Nephron progenitor cell (in vitro differentiated cells): ENCODE results near the gene PRR33.

Experiments
- DNase-seq: peaks from one replicate; pipeline ENCODE4 v3.0.0; 2021
- H3K27ac Mint-ChIP-seq: 2 replicates; pipeline ENCODE4 v1.8.0; 2021; ENCODE audit warnings: mild to moderate bottlenecking, moderate library complexity, mixed read lengths
- H3K27me3 Mint-ChIP-seq: 2 replicates; pipeline ENCODE4 v1.8.0; 2021; ENCODE audit warnings: mild to moderate bottlenecking, low read depth, mixed read lengths; ENCODE audit not compliant: poor library complexity
- H3K36me3 Mint-ChIP-seq: 2 replicates; pipeline ENCODE4 v1.8.0; 2021; ENCODE audit warnings: low read depth, mixed read lengths
- H3K4me1 Mint-ChIP-seq: 2 replicates; pipeline ENCODE4 v1.8.0; 2021; ENCODE audit warnings: mixed read lengths
- H3K4me3 Mint-ChIP-seq: 2 replicates; pipeline ENCODE4 v1.8.0; 2021; ENCODE audit warnings: mild to moderate bottlenecking, moderate library complexity, mixed read lengths
- H3K9me3 Mint-ChIP-seq: 2 replicates; pipeline ENCODE4 v1.8.0; 2021; ENCODE audit warnings: mild to moderate bottlenecking, moderate library complexity, mixed read lengths
- TF ChIP-seq, protein P1 (sequence below): fragments of 200-600 bp; sonication (generic); IDR thresholded peaks from 2 replicates; pipeline ENCODE4 v1.5.0; 2021; ENCODE audit warnings: antibody characterized with exemption

The PRR33 gene

DNA sequence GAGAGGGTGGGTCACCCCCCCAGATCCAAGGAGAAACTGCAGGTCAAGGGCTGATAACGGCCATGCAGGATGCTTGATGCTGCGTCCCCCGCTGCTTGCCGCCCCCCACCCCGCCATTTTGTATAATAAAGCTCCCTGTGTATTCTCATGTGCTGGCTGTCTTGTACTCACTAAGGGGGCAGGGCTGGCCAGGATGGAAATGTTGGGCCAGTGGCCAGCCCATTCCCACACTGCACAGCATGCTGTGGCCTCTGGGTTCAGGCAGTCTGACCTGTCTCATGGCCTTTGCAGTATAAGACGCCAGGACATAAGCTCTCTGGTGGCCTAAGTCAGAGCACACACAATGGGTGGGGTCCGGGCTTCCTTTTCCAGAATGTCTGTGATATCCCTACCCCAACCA is 421 bp upstream of the PRR33 start:
- H3K36me3 Mint-ChIP-seq, result no peaks in the 10 kb centered on the region
- H3K27me3 Mint-ChIP-seq, result peaks cover 9% of the 10 kb centered on the region
- no peak overlapping the region for H3K4me3 Mint-ChIP-seq
- DNase-seq, result no peak
- TF ChIP-seq, protein P1, sequence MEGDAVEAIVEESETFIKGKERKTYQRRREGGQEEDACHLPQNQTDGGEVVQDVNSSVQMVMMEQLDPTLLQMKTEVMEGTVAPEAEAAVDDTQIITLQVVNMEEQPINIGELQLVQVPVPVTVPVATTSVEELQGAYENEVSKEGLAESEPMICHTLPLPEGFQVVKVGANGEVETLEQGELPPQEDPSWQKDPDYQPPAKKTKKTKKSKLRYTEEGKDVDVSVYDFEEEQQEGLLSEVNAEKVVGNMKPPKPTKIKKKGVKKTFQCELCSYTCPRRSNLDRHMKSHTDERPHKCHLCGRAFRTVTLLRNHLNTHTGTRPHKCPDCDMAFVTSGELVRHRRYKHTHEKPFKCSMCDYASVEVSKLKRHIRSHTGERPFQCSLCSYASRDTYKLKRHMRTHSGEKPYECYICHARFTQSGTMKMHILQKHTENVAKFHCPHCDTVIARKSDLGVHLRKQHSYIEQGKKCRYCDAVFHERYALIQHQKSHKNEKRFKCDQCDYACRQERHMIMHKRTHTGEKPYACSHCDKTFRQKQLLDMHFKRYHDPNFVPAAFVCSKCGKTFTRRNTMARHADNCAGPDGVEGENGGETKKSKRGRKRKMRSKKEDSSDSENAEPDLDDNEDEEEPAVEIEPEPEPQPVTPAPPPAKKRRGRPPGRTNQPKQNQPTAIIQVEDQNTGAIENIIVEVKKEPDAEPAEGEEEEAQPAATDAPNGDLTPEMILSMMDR, result no peak
- peaks cover 25% of the 10 kb centered on the region for H3K4me1 Mint-ChIP-seq
- no peak overlapping the region for H3K27ac Mint-ChIP-seq
- no peaks in the 10 kb centered on the region for H3K9me3 Mint-ChIP-seq

DNA sequence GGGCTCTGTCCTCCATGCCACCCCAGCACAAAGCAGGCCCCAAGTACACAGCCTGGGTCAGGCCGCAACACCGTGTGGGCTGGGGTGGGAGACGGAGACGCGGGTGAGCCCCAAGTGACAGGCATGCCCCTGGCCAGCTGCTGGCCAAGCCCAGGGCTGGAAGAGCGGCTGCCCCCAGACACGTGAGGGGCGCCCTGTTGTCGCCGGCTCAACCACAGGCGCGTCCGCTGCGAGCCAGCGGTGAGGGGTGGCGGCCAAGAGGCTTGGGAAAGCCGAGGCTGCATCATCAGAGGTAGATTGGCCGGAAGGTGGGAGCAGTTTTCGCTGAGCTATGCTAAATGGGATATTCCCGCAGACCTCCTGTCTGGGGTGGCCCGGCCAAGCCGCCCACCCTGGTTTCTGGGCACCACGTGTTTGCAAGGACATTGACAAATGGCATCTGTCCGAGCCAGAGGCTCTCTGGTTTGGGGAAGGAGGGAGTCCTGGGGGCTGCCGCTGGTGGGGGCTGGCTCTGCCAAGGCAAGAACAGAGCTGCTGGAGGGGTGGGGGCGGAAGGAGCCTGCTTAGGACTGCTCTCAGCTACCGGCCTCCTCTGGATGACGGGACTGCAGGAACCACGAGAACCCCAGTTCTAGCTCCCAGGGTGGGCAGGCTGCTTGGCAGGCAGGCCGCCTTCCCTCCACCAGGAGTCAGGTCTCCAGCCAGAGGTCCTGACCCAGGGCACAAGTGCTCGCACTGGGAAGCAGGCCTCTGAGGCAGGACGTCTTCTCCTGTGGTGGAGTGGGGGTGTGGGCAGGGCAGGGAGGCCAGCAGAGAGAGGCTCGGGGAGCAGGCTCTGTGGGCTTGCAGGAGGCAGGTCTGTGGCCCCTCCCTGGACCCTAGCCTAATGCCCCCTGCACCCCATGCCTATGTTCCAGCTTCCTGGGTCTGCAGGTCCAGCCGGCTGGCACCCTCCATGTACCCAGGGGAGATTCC is 552 bp downstream of the PRR33 start:
- TF ChIP-seq, protein P1, result no peak
- Mint-ChIP-seq H3K27ac (peak overlapping the region; percentile 36), H3K27me3 (peaks cover 13% of the 10 kb centered on the region), H3K9me3 (no peaks in the 10 kb centered on the region), H3K4me3 (no peak overlapping the region), H3K4me1 (peaks cover 20% of the 10 kb centered on the region), H3K36me3 (no peaks in the 10 kb centered on the region)
- no peak for DNase-seq

GRCh38 chr11:1889941-1890855 is 1.5 kb downstream of the PRR33 start:
- Mint-ChIP-seq H3K27ac (no peak overlapping the region), H3K4me3 (no peak overlapping the region)
- DNase-seq, result no peak

DNA sequence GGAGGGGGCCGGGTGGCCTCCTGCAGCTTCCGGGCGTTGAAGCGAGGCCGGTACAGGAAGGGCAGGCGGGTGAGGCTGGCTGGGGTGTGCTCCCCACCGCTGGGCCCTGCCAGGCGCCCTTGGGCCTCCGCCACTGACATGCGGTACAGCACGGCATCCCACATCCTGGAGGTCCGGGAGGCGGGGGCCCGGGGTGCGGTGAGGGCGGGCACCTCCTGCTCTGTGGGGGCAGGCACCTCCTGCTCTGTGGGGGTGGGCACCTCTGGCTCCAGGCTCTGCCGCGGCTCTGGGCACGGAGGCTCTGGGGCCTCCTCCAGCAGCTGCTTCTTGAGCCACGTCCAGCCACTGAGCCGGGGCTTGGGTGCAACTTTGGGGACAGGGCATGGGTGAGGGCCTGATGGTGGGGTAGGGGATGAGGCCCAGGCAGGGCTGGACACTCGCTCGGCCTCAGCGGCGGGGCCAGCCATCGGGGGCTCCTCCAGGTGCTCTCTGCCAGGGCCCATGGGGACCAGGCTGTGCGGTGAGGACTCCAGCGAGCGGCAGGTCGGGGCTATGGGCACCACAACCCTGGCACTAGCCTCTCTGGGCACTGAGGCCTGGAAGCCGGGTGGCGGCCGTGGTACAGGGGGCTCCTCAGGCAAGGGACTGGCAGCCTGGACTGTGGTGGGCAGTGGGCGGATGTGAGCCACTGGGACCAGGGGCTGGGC is 2.3 kb downstream of the PRR33 start:
- TF ChIP-seq, protein P1, result no peak
- Mint-ChIP-seq H3K27me3 (peaks cover 13% of the 10 kb centered on the region), H3K27ac (no peak overlapping the region), H3K4me1 (peaks cover 13% of the 10 kb centered on the region), H3K4me3 (no peak overlapping the region), H3K36me3 (no peaks in the 10 kb centered on the region), H3K9me3 (no peaks in the 10 kb centered on the region)
- DNase-seq, result no peak

More at GRCh38 chr11:1889941-1890855, 1.5 kb downstream of the PRR33 start:
- Mint-ChIP-seq H3K4me1 (peaks cover 20% of the 10 kb centered on the region), H3K36me3 (no peaks in the 10 kb centered on the region), H3K9me3 (no peaks in the 10 kb centered on the region), H3K27me3 (peaks cover 13% of the 10 kb centered on the region)
- TF ChIP-seq, protein P1, result no peak

DNA sequence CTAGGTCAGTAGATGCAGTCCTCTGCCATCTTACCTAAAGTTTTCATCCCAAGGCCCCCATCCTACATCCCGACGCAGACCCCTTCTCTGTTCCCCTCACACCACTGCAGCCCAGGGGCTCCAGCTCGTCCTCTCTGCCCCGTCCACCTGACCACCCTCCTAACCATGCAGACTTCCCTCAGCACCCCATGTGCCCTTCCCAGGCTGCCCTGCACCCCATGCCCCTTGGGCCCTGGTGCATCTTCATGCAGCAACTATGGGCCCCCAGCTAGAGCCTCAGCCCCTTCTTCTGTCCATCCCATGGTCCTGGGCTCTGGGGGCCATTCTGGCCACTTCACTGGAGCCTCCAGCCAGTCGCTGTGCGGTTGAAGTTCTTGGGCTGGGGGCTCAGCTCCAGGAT is 2.9 kb downstream of the PRR33 start:
- Mint-ChIP-seq H3K9me3 (no peaks in the 10 kb centered on the region), H3K4me3 (no peak overlapping the region), H3K27me3 (peaks cover 13% of the 10 kb centered on the region), H3K36me3 (no peaks in the 10 kb centered on the region), H3K27ac (no peak overlapping the region), H3K4me1 (peaks cover 12% of the 10 kb centered on the region)
- no peak for DNase-seq
- TF ChIP-seq, protein P1, result no peak
